Measurements from ENCODE around the gene DLAT.
"Not testable (repeated sequence)": the region's sequence is repeated elsewhere in the genome, so short reads cannot be mapped to it uniquely, and the experiment has no call there.

Gene DLAT

DNA sequence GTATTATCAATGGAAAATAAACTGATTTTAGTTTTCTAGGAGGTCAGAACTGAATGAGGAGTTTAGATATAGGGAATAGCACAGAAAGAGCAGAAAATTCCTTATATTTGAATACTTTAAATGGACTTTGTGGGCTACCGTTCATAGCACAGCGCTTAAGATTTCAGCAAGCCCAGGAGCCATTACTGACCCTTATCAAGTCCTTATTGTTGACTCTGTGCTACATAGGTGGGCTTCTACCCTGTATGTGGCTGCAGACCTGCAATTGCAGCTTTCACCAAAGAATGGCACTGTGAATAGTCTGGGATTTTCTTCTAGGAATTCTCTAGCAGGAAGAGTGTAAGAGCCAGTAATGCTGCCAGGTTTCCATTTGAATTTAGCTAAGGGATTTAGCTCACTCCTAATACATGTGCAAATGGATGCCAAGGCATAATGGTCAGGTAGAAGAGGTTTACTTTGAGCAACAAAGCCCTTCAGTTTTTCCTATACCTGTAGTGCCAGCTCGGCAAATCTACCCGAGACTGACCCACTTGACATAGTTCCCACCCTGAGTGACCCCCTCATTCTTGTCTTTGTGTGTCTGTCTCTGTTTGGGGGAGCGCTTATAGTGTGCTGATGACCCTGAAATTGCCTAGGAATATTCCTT is 42.5 kb upstream of the DLAT start:
- H3K36me3 ChIP-seq, result no peaks in the 10 kb centered on the region
- no peaks in the 10 kb centered on the region for H4K20me1 ChIP-seq
- H3K9me3 ChIP-seq, result no peaks in the 10 kb centered on the region
- peaks cover under 1% of the 10 kb centered on the region; the same call in 1 of the 2 replicates for H3K4me1 ChIP-seq
- no peak overlapping the region for H3K4me3 ChIP-seq
- no peak overlapping the region for H3K9ac ChIP-seq
- H3K4me2 ChIP-seq, result no peak overlapping the region
- H3K27ac ChIP-seq, result no peak overlapping the region
- H3K27me3 ChIP-seq, result peaks cover 20% of the 10 kb centered on the region
- no peak for TF ChIP-seq Cebpa-rat (IDR thresholded peaks at IDR 0.05)

DNA sequence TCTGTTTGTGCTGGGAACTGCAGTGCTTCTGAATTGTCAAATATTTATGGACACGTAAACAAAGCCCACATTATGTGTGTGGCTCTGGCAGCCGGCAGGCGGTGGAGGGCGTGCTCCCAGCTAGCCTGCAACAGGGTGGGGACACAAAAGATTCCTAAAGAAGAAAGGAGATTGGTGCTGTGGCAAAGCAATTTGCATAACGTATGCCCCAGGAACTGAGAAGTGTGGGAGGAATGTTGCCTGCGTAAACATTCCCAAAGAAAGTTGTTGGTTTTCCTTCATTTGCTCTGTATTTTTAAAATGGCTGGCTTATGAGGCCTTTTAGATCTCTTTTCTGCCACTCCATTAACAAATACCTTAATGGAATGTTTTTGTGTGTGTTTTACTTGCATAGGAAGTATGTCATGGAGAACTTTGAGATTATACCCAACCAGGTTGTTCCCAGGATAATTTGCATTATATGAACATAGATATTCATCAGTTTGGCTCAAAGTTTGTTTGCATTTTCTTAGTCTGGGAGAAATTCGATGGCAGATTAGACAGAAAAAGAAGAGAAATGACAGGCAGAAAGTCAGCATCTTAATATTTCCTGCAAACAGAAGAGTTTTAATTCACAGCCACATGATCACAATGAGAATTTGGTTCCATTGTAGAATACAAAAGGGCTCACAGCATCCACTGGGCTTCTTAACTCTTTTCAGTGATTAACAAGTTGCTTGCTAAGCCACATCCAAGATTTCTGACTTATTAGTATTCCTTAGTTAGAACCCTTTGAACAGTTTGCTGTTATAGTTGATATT is 41.8 kb upstream of the DLAT start:
- no peaks in the 10 kb centered on the region for H4K20me1 ChIP-seq
- H3K9me3 ChIP-seq, result no peaks in the 10 kb centered on the region
- H3K9ac ChIP-seq, result no peak overlapping the region
- peaks cover 12% of the 10 kb centered on the region for H3K27me3 ChIP-seq
- no peak overlapping the region for H3K4me2 ChIP-seq
- no peak overlapping the region for H3K27ac ChIP-seq
- no peaks in the 10 kb centered on the region for H3K36me3 ChIP-seq
- no peak for TF ChIP-seq Cebpa-rat (IDR thresholded peaks at IDR 0.05)
- H3K4me3 ChIP-seq, result no peak overlapping the region
- no peaks in the 10 kb centered on the region for H3K4me1 ChIP-seq

DNA sequence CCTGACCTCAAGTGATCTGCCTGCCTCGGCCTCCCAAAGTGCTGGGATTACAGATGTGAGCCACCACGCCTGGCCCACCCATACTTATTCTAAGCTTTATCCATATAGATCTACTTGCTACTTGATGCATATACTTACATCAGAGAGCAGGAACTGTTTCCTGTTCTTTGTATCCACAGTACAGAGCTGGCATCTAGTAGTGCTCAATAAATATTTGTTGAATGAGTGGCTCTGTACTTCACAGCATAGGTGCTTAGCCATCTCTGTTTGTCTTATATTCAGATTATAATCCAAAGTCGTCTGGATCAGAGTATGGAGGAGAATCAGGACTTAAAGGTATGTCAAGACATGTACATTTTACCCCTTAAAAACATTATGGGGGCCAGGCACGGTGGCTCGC is 38.6 kb upstream of the DLAT start:
- H3K9ac ChIP-seq, result no peak overlapping the region
- no peaks in the 10 kb centered on the region for H3K36me3 ChIP-seq
- no peak for TF ChIP-seq Cebpa-rat (IDR thresholded peaks at IDR 0.05)
- H3K4me2 ChIP-seq, result no peak overlapping the region
- H3K4me3 ChIP-seq, result no peak overlapping the region
- no peak overlapping the region for H3K27ac ChIP-seq
- H4K20me1 ChIP-seq, result no peaks in the 10 kb centered on the region
- H3K9me3 ChIP-seq, result peaks cover 5% of the 10 kb centered on the region; the same call in 1 of the 2 replicates
- H3K4me1 ChIP-seq, result no peaks in the 10 kb centered on the region
- no peaks in the 10 kb centered on the region for H3K27me3 ChIP-seq

DNA sequence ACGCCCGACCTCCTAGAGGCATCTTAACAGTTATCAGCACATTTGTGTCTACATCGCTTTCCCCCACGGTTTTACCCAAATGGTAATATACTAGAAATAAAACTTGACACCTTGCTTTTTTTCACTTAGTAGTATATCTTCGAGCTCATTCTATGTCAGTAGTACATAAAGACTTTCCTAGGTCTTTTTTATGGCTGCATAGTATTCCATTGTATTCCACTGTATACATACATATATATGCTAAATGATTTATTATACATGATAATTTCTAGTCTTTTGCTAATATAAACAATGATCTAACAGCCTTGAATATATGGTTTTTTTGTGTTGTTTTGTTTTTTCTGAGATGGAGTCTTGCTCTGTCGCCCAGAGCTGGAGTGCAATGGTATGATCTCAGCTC is 34.8 kb upstream of the DLAT start:
- peaks cover 12% of the 10 kb centered on the region; the same call in 1 of the 2 replicates for H3K36me3 ChIP-seq
- H3K4me3 ChIP-seq, result no peak overlapping the region
- H3K9ac ChIP-seq, result no peak overlapping the region
- H3K27ac ChIP-seq, result no peak overlapping the region
- TF ChIP-seq Cebpa-rat (IDR thresholded peaks at IDR 0.05), result no peak
- H3K4me2 ChIP-seq, result no peak overlapping the region
- no peaks in the 10 kb centered on the region for H3K27me3 ChIP-seq
- H3K4me1 ChIP-seq, result no peaks in the 10 kb centered on the region
- peaks cover 5% of the 10 kb centered on the region; the same call in 1 of the 2 replicates for H3K9me3 ChIP-seq
- no peaks in the 10 kb centered on the region for H4K20me1 ChIP-seq

DNA sequence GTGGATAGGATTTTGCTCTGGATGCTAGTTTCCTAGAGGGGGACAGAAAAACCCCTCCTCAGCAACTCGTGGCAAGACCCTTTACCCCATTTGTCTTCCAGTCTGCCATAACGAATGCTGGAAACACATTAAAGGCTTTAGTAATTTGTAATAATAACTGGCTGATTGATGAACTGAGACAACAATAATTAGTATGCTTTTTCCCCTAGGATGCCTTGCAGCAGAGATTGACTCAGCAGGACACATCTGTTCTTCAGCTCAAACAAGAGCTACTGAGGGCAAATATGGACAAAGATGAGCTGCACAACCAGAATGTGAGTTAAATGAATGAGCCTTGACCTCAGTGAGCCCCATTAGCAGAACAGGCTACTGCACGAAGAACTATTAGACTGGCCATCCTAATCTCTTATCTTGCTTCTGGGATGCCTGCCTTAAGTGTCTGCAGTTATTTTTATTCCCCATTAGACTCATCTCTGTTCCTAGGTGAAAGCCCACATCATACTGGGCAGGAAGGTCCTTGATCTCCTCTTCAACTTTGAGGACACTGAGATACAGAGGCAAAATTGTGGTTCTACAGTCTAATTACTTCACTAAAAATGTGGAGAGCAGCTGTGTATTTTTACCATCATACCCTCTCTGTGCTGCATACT is 32.9 kb upstream of the DLAT start:
- H3K9ac ChIP-seq, result no peak overlapping the region
- TF ChIP-seq Cebpa-rat (IDR thresholded peaks at IDR 0.05), result no peak
- H4K20me1 ChIP-seq, result no peaks in the 10 kb centered on the region
- H3K27me3 ChIP-seq, result no peaks in the 10 kb centered on the region
- H3K36me3 ChIP-seq, result peaks cover 17% of the 10 kb centered on the region; the same call in 1 of the 2 replicates
- no peak overlapping the region for H3K27ac ChIP-seq
- H3K4me3 ChIP-seq, result no peak overlapping the region
- H3K4me2 ChIP-seq, result no peak overlapping the region
- peaks cover 5% of the 10 kb centered on the region; the same call in 1 of the 2 replicates for H3K9me3 ChIP-seq
- H3K4me1 ChIP-seq, result peaks cover 3% of the 10 kb centered on the region

DNA sequence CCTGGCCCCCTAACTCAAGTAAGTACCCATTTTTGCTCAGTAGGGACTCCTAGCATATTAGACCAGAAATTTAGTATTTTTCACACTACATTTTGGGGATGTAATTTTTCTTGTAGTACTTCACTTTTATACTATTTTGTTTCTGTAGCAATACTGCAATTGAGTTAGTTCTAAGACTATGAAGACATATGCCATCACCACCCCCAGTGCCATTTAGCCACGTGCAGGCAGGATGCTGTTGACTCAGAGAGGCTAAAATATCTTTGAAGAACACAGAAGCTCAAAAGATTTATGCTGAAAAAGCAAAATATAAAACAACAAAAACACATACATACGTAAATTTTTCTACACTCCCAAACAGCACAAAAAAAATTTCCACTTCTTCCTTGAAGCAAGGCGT is 29.1 kb upstream of the DLAT start:
- no peaks in the 10 kb centered on the region for H3K27me3 ChIP-seq
- no peak overlapping the region for H3K9ac ChIP-seq
- no peak overlapping the region for H3K4me2 ChIP-seq
- H4K20me1 ChIP-seq, result no peaks in the 10 kb centered on the region
- peaks cover 11% of the 10 kb centered on the region for H3K4me1 ChIP-seq
- no peaks in the 10 kb centered on the region for H3K9me3 ChIP-seq
- H3K27ac ChIP-seq, result no peak overlapping the region
- no peak for TF ChIP-seq Cebpa-rat (IDR thresholded peaks at IDR 0.05)
- H3K4me3 ChIP-seq, result no peak overlapping the region
- peaks cover 17% of the 10 kb centered on the region; the same call in 1 of the 2 replicates for H3K36me3 ChIP-seq

DNA sequence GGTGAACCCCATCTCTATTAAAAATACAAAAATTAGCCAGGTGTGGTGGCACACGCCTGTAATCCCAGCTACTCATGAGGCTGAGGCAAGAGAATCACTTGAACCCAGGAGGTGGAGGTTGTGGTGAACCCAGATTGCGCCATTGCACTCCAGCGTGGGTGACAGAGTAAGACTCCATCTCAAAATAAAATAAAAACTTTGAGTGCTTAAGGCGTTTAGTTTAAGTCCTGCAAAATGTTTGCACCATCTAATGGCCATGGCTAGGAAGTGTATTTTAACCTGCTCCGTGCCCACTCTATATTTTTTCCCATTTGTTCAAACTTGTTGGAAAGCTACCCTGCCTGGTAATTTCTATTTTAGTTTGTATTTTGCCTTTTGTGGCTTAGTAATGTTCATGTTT is 28.5 kb upstream of the DLAT start:
- not testable (repeated sequence) for H3K27me3 ChIP-seq, H3K4me2 ChIP-seq, H3K9me3 ChIP-seq, H4K20me1 ChIP-seq, H3K9ac ChIP-seq, H3K27ac ChIP-seq, H3K4me3 ChIP-seq
- Histone ChIP-seq H3K36me3 (peaks cover 17% of the 10 kb centered on the region; the same call in 1 of the 2 replicates), H3K4me1 (peaks cover 11% of the 10 kb centered on the region)

DNA sequence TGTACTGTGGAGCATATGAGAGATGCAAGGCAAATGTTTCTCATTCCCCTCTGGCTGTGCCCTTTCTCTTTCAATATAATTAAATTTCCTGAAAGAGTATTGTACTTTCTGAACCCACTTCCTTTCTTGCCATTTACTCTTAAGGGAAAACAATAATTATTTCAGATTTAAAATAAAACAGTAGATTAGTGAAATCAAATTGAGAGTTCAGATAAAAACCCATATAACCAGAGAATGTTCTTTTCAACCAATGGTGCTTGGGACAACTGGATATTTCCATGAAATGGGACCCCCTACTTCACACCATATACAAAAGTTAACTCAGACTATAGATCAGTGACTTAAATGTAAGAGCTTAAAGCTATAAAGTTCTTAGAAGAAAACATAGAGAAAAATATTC is 26.1 kb upstream of the DLAT start:
- Histone ChIP-seq H3K27me3 (no peaks in the 10 kb centered on the region), H3K4me3 (no peak overlapping the region), H3K36me3 (peaks cover 10% of the 10 kb centered on the region; the same call in 1 of the 2 replicates), H4K20me1 (no peaks in the 10 kb centered on the region), H3K9ac (no peak overlapping the region), H3K4me1 (peaks cover 11% of the 10 kb centered on the region), H3K27ac (no peak overlapping the region), H3K4me2 (no peak overlapping the region), H3K9me3 (no peaks in the 10 kb centered on the region)
- TF ChIP-seq Cebpa-rat (IDR thresholded peaks at IDR 0.05), result no peak

DNA sequence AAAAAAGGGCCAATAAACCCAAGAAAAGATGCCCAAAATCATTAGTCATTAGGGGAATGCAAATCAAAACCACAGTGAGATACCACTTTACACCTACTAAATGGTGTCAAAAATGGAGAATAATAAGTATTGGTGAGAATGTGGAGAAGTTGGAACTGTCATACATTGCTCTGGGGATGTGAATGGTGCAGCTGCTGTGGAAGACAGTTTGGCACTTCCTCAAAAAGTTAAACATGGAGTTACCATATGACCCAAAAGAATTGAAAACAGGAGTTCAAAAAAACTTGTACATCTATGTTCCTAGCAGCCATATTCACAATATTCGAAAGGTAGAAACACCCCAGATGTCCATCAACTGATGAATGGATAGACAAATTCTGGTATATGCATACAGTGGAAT is 24.5 kb upstream of the DLAT start:
- H3K9ac ChIP-seq, result no peak overlapping the region
- no peaks in the 10 kb centered on the region for H4K20me1 ChIP-seq

More for the DNA sequence above, 24.5 kb upstream of the DLAT start:
- 0 out of 2 replicates have a peak, but pooled peaks cover 2% of the 10 kb centered on the region for H3K36me3 ChIP-seq
- H3K4me3 ChIP-seq, result no peak overlapping the region
- H3K4me2 ChIP-seq, result no peak overlapping the region
- no peaks in the 10 kb centered on the region for H3K27me3 ChIP-seq
- no peak for TF ChIP-seq Cebpa-rat (IDR thresholded peaks at IDR 0.05)
- H3K27ac ChIP-seq, result no peak overlapping the region
- no peaks in the 10 kb centered on the region for H3K9me3 ChIP-seq
- peaks cover 11% of the 10 kb centered on the region for H3K4me1 ChIP-seq
